Fibroblast of pulmonary artery (primary cell): ENCODE measurements around the gene SMC3.

Source experiments
- DNase-seq: peaks from one replicate; pipeline ENCODE4 v3.0.0-alpha.2; 2010; ENCODE audit warnings: low read depth
- H3K4me3 ChIP-seq: replicated peaks from 2 replicates; pipeline ENCODE4 v1.5.1; 2011; ENCODE audit warnings: low read depth, mild to moderate bottlenecking, control low read depth, low read length, moderate library complexity
- TF ChIP-seq, protein P1 (sequence below): IDR thresholded peaks from 2 replicates; pipeline ENCODE4 v1.5.1; 2011; ENCODE audit warnings: mild to moderate bottlenecking, control low read depth, low read length, inconsistent platforms; ENCODE audit errors: missing control alignments

SMC3 gene

DNA sequence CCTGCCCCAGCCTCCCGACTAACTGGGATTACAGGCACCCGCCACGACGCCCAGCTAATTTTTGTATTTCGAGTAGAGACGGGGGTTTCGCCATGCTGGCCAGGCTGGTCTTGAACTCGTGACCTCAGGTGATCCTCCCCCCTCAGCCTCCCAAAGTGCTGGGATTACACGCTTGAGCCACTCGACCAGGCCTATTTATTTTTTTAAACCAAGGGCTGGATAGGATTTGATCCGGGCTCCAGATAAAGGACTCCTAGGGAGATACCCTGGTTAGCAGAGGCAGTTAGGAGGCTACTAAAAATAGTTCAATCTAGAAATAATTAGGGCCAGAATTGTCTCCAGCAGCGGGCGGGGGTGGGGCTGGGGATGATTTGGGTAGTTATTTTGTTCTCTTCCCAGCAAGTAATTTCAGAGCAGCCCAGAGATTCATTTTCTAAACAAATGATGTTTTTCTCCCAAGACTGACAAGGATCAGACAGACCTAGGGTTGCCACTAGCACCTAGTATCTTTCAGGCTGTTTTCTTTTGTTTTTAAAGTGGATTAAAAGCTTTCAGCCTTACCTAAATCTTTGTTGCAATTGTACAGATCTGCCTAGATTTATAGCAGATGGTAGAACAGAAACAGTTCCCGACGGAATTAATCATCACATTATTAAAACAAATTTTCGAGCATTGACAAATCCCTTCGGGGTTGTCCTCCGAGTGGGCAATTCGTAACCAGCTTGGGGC, 859 bp upstream of the SMC3 start:
- TF ChIP-seq, protein P1, sequence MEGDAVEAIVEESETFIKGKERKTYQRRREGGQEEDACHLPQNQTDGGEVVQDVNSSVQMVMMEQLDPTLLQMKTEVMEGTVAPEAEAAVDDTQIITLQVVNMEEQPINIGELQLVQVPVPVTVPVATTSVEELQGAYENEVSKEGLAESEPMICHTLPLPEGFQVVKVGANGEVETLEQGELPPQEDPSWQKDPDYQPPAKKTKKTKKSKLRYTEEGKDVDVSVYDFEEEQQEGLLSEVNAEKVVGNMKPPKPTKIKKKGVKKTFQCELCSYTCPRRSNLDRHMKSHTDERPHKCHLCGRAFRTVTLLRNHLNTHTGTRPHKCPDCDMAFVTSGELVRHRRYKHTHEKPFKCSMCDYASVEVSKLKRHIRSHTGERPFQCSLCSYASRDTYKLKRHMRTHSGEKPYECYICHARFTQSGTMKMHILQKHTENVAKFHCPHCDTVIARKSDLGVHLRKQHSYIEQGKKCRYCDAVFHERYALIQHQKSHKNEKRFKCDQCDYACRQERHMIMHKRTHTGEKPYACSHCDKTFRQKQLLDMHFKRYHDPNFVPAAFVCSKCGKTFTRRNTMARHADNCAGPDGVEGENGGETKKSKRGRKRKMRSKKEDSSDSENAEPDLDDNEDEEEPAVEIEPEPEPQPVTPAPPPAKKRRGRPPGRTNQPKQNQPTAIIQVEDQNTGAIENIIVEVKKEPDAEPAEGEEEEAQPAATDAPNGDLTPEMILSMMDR: no peak
- DNase-seq: no peak
- H3K4me3 ChIP-seq: peak overlapping the region; percentile 72

DNA sequence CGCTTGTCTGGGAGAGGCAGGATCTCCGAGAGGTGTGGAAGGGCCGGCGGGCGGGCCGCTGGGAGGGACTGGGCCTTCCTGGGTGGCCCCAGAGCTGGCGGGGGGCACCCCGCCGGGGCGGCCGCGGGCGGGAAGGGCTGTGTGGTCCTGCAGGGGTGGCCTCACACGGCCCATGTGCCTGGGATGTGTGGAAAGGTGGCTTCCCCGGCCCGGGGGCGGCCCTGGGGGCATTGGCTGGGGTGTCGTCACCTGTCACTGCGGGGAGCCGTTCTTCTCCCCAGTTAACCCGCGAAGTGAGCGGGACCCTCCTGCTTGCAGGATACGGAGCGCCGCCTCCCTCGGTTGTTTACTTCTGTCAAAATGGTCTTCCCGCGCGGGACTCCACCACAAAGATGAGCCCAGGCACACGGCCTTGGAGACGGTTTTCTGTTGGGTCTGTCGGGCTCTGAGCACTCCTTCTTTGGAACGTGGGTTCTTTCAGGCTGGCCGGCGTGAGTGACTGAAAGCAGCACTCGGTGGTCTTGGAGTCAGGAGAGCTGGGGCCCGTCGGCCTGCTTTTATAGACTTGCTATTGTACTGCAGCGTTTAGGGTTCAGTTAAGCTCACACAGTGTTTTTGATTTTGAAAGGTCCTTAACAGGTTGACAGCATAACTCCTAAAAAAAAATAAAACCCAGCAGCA, 700 bp downstream of the SMC3 start:
- peak; percentile 23 for DNase-seq
- H3K4me3 ChIP-seq: peak overlapping the region; percentile 72
- TF ChIP-seq, protein P1: no peak

DNA sequence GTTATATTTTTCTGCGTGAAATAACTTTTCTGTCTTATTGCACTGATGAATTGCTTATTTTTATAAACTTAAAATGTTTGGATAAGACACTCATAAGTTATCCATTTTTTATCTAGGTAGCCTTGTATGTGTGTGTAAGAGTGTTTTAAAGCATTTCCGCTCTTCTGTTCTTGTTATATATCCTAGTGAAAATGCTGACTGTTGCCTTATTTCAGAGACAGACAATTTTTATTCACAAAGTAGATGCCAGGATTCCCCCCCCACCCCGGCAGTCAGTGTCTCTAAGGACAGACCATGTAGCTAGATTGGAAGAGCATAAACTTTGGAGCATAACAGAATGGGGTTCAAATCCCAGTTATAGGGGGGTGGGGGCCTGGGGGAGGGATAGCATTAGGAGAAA, 1.6 kb downstream of the SMC3 start:
- no peak for DNase-seq
- H3K4me3 ChIP-seq: peak overlapping the region; percentile 72
- TF ChIP-seq, protein P1: no peak

DNA sequence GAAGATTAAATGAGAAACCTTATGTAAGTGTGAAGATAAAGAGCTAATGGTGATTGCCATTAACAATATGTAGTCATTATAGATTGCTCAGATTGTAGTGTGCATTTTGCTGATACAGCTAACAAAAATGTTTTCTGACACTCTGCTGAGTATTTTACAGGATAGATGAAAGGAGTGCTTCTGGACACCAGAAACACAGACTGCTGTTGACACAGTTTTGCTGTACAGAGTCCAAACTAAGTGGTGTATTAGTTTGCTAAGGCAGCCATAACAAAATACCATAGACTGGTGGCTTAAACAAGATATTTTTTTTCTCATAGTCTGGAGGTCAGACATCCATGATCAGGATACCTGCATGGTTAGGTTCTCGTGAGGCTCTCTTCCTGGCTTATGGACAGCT, 2.2 kb downstream of the SMC3 start:
- no peak for DNase-seq
- H3K4me3 ChIP-seq: no peak overlapping the region
- TF ChIP-seq, protein P1: no peak

DNA sequence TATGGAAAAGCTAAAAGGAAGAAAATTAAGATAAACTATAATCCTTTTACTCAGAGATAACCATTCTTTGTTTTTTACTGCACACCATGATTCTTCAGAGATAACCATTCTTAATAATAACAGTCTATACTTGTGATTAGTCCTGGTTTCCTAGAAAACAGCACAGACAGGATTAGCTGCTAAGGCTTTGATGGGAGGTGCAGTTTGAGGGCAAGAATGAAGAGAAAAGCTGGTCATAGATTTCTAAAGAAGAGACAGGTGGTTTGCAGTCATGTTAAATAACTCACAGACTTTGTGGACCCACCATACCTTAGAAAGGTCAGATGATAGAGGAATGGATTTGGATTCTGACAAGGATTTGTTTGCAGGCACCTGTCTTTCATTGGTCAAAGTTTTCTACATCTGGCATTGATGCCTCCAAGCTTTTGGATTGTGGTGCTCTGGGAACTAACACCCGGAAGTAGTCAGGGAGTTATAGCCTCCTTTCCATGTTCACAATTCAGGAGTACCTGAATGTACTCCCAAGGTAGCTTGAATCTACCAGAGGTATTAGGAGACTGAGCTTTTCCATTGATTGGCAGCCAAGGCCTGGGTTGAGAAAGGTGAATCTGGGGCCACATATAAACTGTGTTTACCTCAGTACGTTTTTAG, 3.7 kb downstream of the SMC3 start:
- DNase-seq: no peak
- H3K4me3 ChIP-seq: no peak overlapping the region
- TF ChIP-seq, protein P1: no peak

DNA sequence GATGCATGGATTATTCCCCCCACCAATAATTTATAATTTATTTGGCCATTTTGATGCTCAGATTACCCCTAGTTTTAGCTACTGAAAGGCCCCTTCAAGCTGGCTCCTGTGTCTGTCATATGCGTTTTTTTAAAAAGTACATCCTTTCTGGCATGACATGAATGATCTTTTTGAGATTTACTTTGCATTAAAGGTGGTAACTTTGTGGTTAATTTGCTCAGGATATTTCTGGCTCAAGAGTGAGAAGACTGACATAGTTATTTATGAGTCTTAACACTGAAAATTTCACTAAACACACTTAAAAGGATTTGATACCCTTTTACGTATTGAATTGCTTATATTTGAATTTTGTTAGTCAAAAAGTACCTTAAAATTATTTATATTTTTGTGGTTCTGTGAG, 5.4 kb downstream of the SMC3 start:
- TF ChIP-seq, protein P1: no peak
- no peak for DNase-seq
- H3K4me3 ChIP-seq: no peak overlapping the region

DNA sequence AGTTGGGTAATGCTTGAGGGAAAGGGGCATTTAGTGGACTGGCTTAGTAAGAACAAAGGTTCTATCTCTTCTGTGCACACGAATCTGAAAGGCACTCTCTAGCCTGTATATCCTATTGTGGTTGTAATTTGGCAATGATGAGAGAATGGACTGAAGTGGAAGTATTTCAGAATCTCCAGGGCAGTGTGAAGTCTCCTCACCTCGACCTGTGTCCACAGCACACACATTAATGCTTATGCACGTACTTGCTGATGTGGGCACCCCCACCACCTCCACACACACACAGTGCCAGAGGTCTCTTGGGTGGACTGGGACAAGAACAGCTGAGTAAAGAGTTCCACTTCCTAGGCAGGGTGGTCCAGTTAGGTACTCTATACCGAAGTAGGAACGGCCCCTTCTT, 6.9 kb downstream of the SMC3 start:
- DNase-seq: no peak
- no peak overlapping the region for H3K4me3 ChIP-seq
- TF ChIP-seq, protein P1: no peak
